Endothelial cell of umbilical vein (primary cell): ENCODE results near the gene RP9. TPM values are rescaled to one million over a fixed set of nuclear protein-coding genes. Genes with fewer than 3 reads are reported as not detected.
A peak's percentile ranks its signal among the peaks of the same experiment; 100 is the strongest.

Source experiments
- BruUV-seq: library from RNA; stranded (reverse); fragments of 400-500 nt; replicated peaks from 2 replicates; lab custom pipeline; 2021; lab: Mats Ljungman, UMichigan
- CTCF ChIA-PET: fragments of 300-600, 350-600 bp; sonication (Branson Sonifier 250); formaldehyde crosslinking; loops from one replicate; lab custom pipeline; 2021; ENCODE audit warnings: antibody characterized with exemption, inconsistent platforms; lab: Charles Lee
- POLR2A ChIA-PET: fragments of 300-600, 350-600 bp; sonication (Branson Sonifier 250); formaldehyde crosslinking; loops from one replicate; lab custom pipeline; 2021; ENCODE audit warnings: antibody characterized with exemption, inconsistent platforms; lab: Charles Lee
- DNase-seq: peaks from one replicate; pipeline ENCODE4 v3.0.0-alpha.2; 2011; ENCODE audit warnings: low read depth, low spot score
- FAIRE-seq: peaks from 2 replicates; lab custom pipeline; 2011; peaks lifted over from hg19 to GRCh38; lab: Jason Lieb, UNC
- H2AFZ ChIP-seq: 2 replicates; pipeline ENCODE4 v1.6.0; 2012; ENCODE audit warnings: low read depth, low read length, control low read depth, inconsistent platforms
- H3K27ac ChIP-seq: 2 replicates; pipeline ENCODE4 v1.5.1; 2011; ENCODE audit warnings: low read depth, mild to moderate bottlenecking, control low read depth, low read length, moderate library complexity; ENCODE audit not compliant: insufficient read depth
- H3K27me3 ChIP-seq, 2 experiments: 2 replicates each; pipeline versions ENCODE4 v1.6.0 to v1.6.1; 2011; ENCODE audit warnings: low read length in 2 of 2, mixed read lengths in 1 of 2; ENCODE audit not compliant: control insufficient read depth in 2 of 2, insufficient read depth in 2 of 2
- H3K36me3 ChIP-seq, 2 experiments: 2 replicates in 1 of 2; 3 replicates in 1 of 2; pipeline ENCODE4 v1.5.1; 2011; ENCODE audit warnings: low read length in 2 of 2, mild to moderate bottlenecking in 1 of 2, moderate library complexity in 1 of 2; ENCODE audit not compliant: control insufficient read depth in 2 of 2, insufficient read depth in 2 of 2; ENCODE audit errors: extremely low read depth in 1 of 2
- H3K4me1 ChIP-seq: 3 replicates; pipeline ENCODE4 v1.5.1; 2011; ENCODE audit warnings: mild to moderate bottlenecking, low read length; ENCODE audit not compliant: control insufficient read depth, insufficient read depth; ENCODE audit errors: extremely low read depth
- H3K4me2 ChIP-seq: 2 replicates; pipeline ENCODE4 v1.6.1; 2011; ENCODE audit warnings: low read length, control low read depth, mixed read lengths; ENCODE audit not compliant: insufficient read depth
- H3K4me3 ChIP-seq, 3 experiments: fragments of 200-600 bp in 1 of 3; sonication (generic), shearing (Covaris generic) in 1 of 3; replicated peaks in 1 of 3; 2 replicates each; pipeline ENCODE4 v1.5.1; 2011 to 2016; ENCODE audit warnings: control low read depth in 3 of 3, low read length in 3 of 3, mild to moderate bottlenecking in 2 of 3, inconsistent platforms in 1 of 3, low read depth in 1 of 3, moderate library complexity in 1 of 3; ENCODE audit not compliant: insufficient read depth in 1 of 3
- H3K79me2 ChIP-seq: 2 replicates; pipeline ENCODE4 v1.6.0; 2012; ENCODE audit warnings: low read length, inconsistent platforms; ENCODE audit not compliant: control insufficient read depth, insufficient read depth
- H3K9ac ChIP-seq: replicated peaks from 2 replicates; pipeline ENCODE3; 2011; ENCODE audit warnings: low read length, control low read depth; ENCODE audit not compliant: insufficient read depth; ENCODE audit errors: extremely low read depth
- H3K9me1 ChIP-seq: replicated peaks from 3 replicates; pipeline ENCODE4 v1.6.0; 2011; ENCODE audit warnings: mild to moderate bottlenecking, low read length; ENCODE audit not compliant: control insufficient read depth, insufficient read depth; ENCODE audit errors: extremely low read depth
- H3K9me3 ChIP-seq: replicated peaks from 2 replicates; pipeline ENCODE4 v1.5.1; 2012; ENCODE audit warnings: low read length, inconsistent platforms; ENCODE audit not compliant: control insufficient read depth, insufficient read depth
- H4K20me1 ChIP-seq: replicated peaks from 2 replicates; pipeline ENCODE3; 2011; ENCODE audit warnings: mild to moderate bottlenecking, low read length; ENCODE audit not compliant: control insufficient read depth, insufficient read depth; ENCODE audit errors: extremely low read depth
- EZH2 ChIP-seq: IDR thresholded peaks from 2 replicates; pipeline ENCODE4 v1.6.1; 2012; ENCODE audit warnings: borderline replicate concordance, low read depth, mild to moderate bottlenecking, moderate library complexity, low read length, inconsistent platforms; ENCODE audit not compliant: severe bottlenecking
- FOS ChIP-seq: IDR thresholded peaks from 2 replicates; pipeline ENCODE4 v1.6.1; 2011; ENCODE audit warnings: mild to moderate bottlenecking, low read length, moderate library complexity, borderline replicate concordance; ENCODE audit not compliant: insufficient read depth
- GATA2 ChIP-seq: IDR thresholded peaks from 2 replicates; pipeline ENCODE4 v1.7.0; 2011; ENCODE audit warnings: low read depth, mild to moderate bottlenecking, moderate library complexity, mixed read lengths, low read length; ENCODE audit not compliant: insufficient read length, insufficient read depth
- MAX ChIP-seq: IDR thresholded peaks from 2 replicates; pipeline ENCODE4 v1.6.1; 2011; ENCODE audit not compliant: insufficient read depth, insufficient read length
- POLR2A ChIP-seq: IDR thresholded peaks from 2 replicates; pipeline ENCODE4 v1.6.1; 2012; ENCODE audit warnings: low read depth, mild to moderate bottlenecking, control low read depth, low read length
- dilution Hi-C: fragments of 300-500 bp; cut with MboI; formaldehyde crosslinking; loops from one replicate; pipeline ENCODE4 v1.15.0; 2019; ENCODE audit warnings: low sequenced_read_pairs; ENCODE audit not compliant: extremely low pct_ligation_motif_present
- intact Hi-C: fragments of 100-400 bp; cut with micrococcal nuclease; formaldehyde crosslinking; loops from one replicate; pipeline ENCODE4 v1.10.0; 2022
- polyA plus RNA-seq, 4 experiments: library from polyadenylated mRNA; depleted of rRNA in 3 of 4; stranded (reverse) in 3 of 4; unstranded in 1 of 4; fragments of >200 nt; gene quantifications; 2 replicates each; pipeline versions ENCODE4 v1.2.1 to v1.2.3, GENCODE V29; 2011 to 2012; ENCODE audit warnings: missing spikeins in 1 of 4
- total RNA-seq: library from RNA; stranded (reverse); gene quantifications from 2 replicates; pipeline ENCODE4 v1.2.3, GENCODE V29; 2021
- TF ChIP-seq, protein P1 (sequence below), 2 donors: IDR thresholded peaks; 1 replicate in 1 of 2; 2 replicates in 1 of 2; pipeline ENCODE4 v1.5.1; 2011; ENCODE audit warnings: low read length in 2 of 2, mild to moderate bottlenecking in 2 of 2, moderate library complexity in 2 of 2, control low read depth in 1 of 2, inconsistent platforms in 1 of 2, low read depth in 1 of 2; ENCODE audit not compliant: insufficient read depth in 1 of 2; ENCODE audit errors: extremely low read depth in 1 of 2

The RP9 gene
- total and polyA plus RNA-seq, 2 donors (not counting 3 experiments of a cell fraction or from before 2014, with no cell fraction given), result 16.0 to 18.5 TPM

DNA sequence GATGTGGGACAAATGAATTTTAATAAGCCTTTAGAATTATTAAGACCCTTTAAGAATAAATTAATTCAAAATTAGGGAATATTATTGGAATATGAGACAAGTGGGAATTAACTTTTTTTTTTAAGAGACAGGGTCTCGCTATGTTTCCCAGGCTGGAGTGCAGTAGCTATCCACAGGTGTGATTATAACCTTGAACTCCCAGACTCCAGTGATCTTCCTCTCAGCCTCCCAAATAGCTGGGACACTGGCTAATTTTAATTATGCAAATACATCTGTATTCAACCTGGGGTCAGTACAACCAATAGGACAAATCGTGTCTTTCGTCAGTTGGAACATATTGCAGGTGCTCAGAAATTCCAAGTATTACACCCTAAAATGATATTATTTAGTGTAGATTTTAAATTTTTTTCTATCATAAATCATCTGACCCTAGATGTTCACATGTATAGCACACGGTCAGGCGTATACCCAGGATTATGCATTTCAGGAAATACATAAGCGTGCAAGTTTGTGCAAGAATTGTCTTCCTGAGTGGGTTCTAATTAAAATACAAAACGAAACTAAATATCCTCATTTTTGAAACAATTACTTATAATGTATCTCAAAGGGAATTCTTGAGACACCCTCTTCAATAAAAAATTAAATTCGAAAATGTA is 47.8 kb downstream of the RP9 start:
- CTCF ChIA-PET, result interaction anchor here (0.7 to 2.2 kb wide), 9 partner anchors 11 to 296 kb away, joined by 3 to 24 read pairs (median 4); partner anchors contain the start of gene RP9
- H2AFZ ChIP-seq, result no peak overlapping the region

More for the DNA sequence above, 47.8 kb downstream of the RP9 start:
- POLR2A ChIA-PET, result no interaction called here
- no peaks in the 10 kb centered on the region for H3K36me3 ChIP-seq
- peaks cover 2% of the 10 kb centered on the region for H4K20me1 ChIP-seq
- H3K27me3 ChIP-seq, result no peaks in the 10 kb centered on the region
- intact Hi-C loops (loop anchor here (5.0 kb wide), 1 partner anchor 569 kb away; the partner anchor contains the start of gene LSM5), dilution Hi-C loops (no loop called here)
- peaks cover 15% of the 10 kb centered on the region for H3K4me1 ChIP-seq
- DNase-seq (no peak), FAIRE-seq (peak; percentile 15)
- no peak overlapping the region for H3K27ac ChIP-seq
- BruUV-seq, result TSS peak; percentile 33
- no peaks in the 10 kb centered on the region for H3K9me3 ChIP-seq
- H3K79me2 ChIP-seq, result peaks cover 55% of the 10 kb centered on the region
- H3K9ac ChIP-seq, result peak overlapping the region; percentile 89
- peak overlapping the region; percentile 87 to 95 (median 87) for H3K4me3 ChIP-seq
- peak overlapping the region; percentile 93 for H3K4me2 ChIP-seq
- H3K9me1 ChIP-seq, result no peaks in the 10 kb centered on the region
- TF ChIP-seq EZH2, result no peak
- TF ChIP-seq FOS, result no peak
- no peak for TF ChIP-seq GATA2
- TF ChIP-seq POLR2A, result no peak
- TF ChIP-seq MAX, result no peak
- TF ChIP-seq, protein P1, sequence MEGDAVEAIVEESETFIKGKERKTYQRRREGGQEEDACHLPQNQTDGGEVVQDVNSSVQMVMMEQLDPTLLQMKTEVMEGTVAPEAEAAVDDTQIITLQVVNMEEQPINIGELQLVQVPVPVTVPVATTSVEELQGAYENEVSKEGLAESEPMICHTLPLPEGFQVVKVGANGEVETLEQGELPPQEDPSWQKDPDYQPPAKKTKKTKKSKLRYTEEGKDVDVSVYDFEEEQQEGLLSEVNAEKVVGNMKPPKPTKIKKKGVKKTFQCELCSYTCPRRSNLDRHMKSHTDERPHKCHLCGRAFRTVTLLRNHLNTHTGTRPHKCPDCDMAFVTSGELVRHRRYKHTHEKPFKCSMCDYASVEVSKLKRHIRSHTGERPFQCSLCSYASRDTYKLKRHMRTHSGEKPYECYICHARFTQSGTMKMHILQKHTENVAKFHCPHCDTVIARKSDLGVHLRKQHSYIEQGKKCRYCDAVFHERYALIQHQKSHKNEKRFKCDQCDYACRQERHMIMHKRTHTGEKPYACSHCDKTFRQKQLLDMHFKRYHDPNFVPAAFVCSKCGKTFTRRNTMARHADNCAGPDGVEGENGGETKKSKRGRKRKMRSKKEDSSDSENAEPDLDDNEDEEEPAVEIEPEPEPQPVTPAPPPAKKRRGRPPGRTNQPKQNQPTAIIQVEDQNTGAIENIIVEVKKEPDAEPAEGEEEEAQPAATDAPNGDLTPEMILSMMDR (IDR thresholded peaks at IDR 0.05; ENCODE audit: extremely low read depth in 1 of 2, insufficient read depth in 1 of 2, low read depth in 1 of 2, low read length in 2 of 2), result no peak
